PC-9 (cell line): Measurements from ENCODE around the gene STBD1. TPM values are rescaled to one million over a fixed set of nuclear protein-coding genes. Genes with fewer than 3 reads are reported as not detected.

Experiments used
- Bru-seq: library from RNA; stranded (reverse); fragments of 400-500 nt; gene quantifications from one replicate; lab custom pipeline; 2021; lab: Mats Ljungman, UMichigan
- BruChase-seq, 2 experiments: library from RNA; stranded (reverse); fragments of 400-500 nt; gene quantifications; one replicate each; lab custom pipeline; 2021; lab: Mats Ljungman, UMichigan
- BruUV-seq: library from RNA; stranded (reverse); fragments of 400-500 nt; replicated peaks from 2 replicates; lab custom pipeline; 2021; lab: Mats Ljungman, UMichigan
- CTCF ChIA-PET: fragments of 300-600 bp; sonication (Branson Sonifier 250); formaldehyde crosslinking; loops from one replicate; lab custom pipeline; 2022; ENCODE audit warnings: antibody characterized with exemption; lab: Charles Lee
- POLR2A ChIA-PET: fragments of 300-600 bp; sonication (Branson Sonifier 250); formaldehyde crosslinking; loops from one replicate; lab custom pipeline; 2022; ENCODE audit warnings: antibody characterized with exemption; ENCODE audit not compliant: unreplicated experiment; lab: Charles Lee
- DNase-seq, 2 experiments: peaks; one replicate each; pipeline versions ENCODE4 v3.0.0 to v3.0.0-alpha.2; 2015 to 2022; ENCODE audit warnings: mixed read lengths in 1 of 2
- H2AFZ ChIP-seq: fragments of 200-600 bp; sonication (generic); 2 replicates; pipeline ENCODE4 v1.8.1; 2017; ENCODE audit warnings: antibody characterized with exemption
- H3F3A ChIP-seq: fragments of 200-600 bp; sonication (generic); 2 replicates; pipeline ENCODE4 v1.8.1; 2017; ENCODE audit warnings: antibody characterized with exemption, mild to moderate bottlenecking, low read depth; ENCODE audit not compliant: insufficient read depth
- H3K27ac ChIP-seq: fragments of 200-600 bp; sonication (generic); 2 replicates; pipeline ENCODE4 v1.6.1; 2016; ENCODE audit warnings: mixed run types
- H3K27me3 ChIP-seq: fragments of 200-600 bp; sonication (generic); 2 replicates; pipeline ENCODE4 v1.6.1; 2016; ENCODE audit warnings: low read depth, mixed run types; ENCODE audit not compliant: insufficient read depth
- H3K36me3 ChIP-seq: fragments of 200-600 bp; sonication (generic); 2 replicates; pipeline ENCODE4 v1.6.1; 2016; ENCODE audit warnings: low read depth, mixed run types
- H3K4me1 ChIP-seq: fragments of 200-600 bp; sonication (generic); replicated peaks from 2 replicates; pipeline ENCODE4 v1.6.1; 2016; ENCODE audit warnings: mixed run types; ENCODE audit not compliant: insufficient read depth
- H3K4me2 ChIP-seq: fragments of 200-600 bp; sonication (generic); 2 replicates; pipeline ENCODE4 v1.6.1; 2017; ENCODE audit warnings: mixed run types
- H3K4me3 ChIP-seq: fragments of 200-600 bp; sonication (generic); 2 replicates; pipeline ENCODE4 v1.6.1; 2016; ENCODE audit warnings: mixed run types
- H3K79me2 ChIP-seq: fragments of 200-600 bp; sonication (generic); 2 replicates; pipeline ENCODE4 v1.6.1; 2017; ENCODE audit warnings: low read depth, mixed run types
- H3K9me2 ChIP-seq: fragments of 200-600 bp; sonication (generic); 2 replicates; pipeline ENCODE4 v1.8.1; 2017; ENCODE audit warnings: mild to moderate bottlenecking; ENCODE audit not compliant: insufficient read depth
- H3K9me3 ChIP-seq: fragments of 200-600 bp; sonication (generic); 2 replicates; pipeline ENCODE4 v1.8.1; 2016; ENCODE audit warnings: low read depth; ENCODE audit not compliant: insufficient read depth
- H4K20me1 ChIP-seq: fragments of 200-600 bp; sonication (generic); 2 replicates; pipeline ENCODE4 v1.8.1; 2017; ENCODE audit not compliant: insufficient read depth
- EZH2 ChIP-seq: fragments of 200-600 bp; sonication (generic); IDR thresholded peaks from 2 replicates; pipeline ENCODE4 v1.8.0; 2017; ENCODE audit warnings: antibody characterized with exemption, low read depth
- intact Hi-C: fragments of 100-400 bp; cut with micrococcal nuclease; formaldehyde crosslinking; loops from one replicate; pipeline ENCODE4 v1.10.0; 2022; ENCODE audit not compliant: unreplicated experiment
- long read RNA-seq: library from polyadenylated mRNA; stranded (forward); transcript quantifications from one replicate; pipeline ENCODE4 v2.0.0, GENCODE V29; 2022
- total RNA-seq: library from RNA; stranded (reverse); gene quantifications from 2 replicates; pipeline ENCODE4 v1.2.3, GENCODE V29; 2021
- TF ChIP-seq, protein P1 (sequence below): fragments of 200-600 bp; sonication (generic); conservative IDR thresholded peaks from 2 replicates; pipeline ENCODE4 v1.6.1; 2017; ENCODE audit warnings: mixed run types, antibody characterized with exemption, mild to moderate bottlenecking, moderate library complexity

The STBD1 gene
- total RNA-seq (1.8 and 3.5 TPM in 2 replicates), Bru-seq, nascent RNA (percentile 29 among the genes with signal in this experiment), BruChase-seq, experiment 1, labeled RNA remaining after a 2-hour chase (percentile 47 among the genes with signal in this experiment), BruChase-seq, experiment 2, labeled RNA remaining after a 6-hour chase (percentile 31 among the genes with signal in this experiment)
- long read RNA-seq, transcript STBD1-201 (2 exons, 3,420 nt): major isoform, 6 of 6 reads
- long read RNA-seq, partial matches to known transcripts: 0 of 6 reads
- long read RNA-seq, other reads (novel, unspliced or antisense): 0 of 6 reads

DNA sequence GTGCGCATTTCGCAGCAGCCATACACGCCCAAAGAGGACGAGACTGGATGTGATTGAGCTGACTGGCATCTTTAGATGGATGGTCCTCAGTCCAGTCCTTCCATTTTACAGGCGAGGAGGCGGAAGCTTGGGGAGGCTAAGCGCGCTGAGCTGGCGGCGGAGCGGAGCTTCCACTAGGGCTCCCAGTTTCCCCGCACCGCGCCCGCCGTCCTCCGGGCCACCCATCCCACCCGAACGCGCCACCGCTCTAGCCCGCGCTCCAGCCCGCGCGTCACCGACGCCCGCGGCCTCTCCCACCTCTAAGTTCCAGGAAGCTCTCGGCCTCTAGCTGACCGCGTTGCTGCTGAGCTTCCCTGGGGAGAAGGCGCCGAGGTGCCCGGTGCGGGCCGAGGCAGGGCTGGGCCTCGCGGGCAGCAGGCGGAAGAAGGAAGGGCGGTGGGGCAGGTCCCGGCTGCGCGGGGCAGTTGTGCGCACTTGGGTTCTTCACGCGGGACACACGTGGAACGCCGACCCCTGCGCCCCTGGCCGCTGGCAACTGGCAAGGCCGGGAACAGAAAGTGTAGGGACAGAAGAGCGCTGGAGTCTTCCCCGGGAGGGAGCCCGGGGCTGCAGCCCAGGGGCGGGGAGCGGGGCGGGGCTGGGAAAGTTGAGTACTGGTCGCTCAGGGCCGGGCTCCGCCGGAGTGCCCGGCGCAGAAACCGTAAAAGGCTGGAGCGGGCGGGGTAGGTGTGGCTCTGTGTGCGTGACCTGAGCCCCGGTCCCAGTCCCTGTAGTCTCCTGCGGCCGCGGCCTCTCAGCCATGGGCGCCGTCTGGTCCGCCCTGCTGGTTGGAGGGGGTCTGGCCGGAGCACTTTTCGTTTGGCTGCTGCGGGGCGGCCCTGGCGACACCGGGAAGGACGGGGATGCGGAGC lies at the start of gene STBD1:
Gene STBD1 (plus strand): TSS at position 763 of the 911 bp plus-strand sequence. CDS start 37 bp downstream, at position 800.
- H3F3A ChIP-seq: peaks cover 9% of the 10 kb centered on the region
- ChIA-PET POLR2A (interaction anchor here (0.5 to 0.7 kb wide), 4 partner anchors 82 to 866 kb away, joined by 3 to 26 read pairs (median 4); no protein-coding TSS in a partner anchor), CTCF (interaction anchor here (0.9 kb wide), 1 partner anchor 72 kb away, joined by 3 read pairs; no protein-coding TSS in a partner anchor)
- H2AFZ ChIP-seq: peak within 1 kb of the TSS; percentile 97
- TSS peak; percentile 73 for BruUV-seq
- no peaks in the 10 kb centered on the region for H3K27me3 ChIP-seq
- H3K4me2 ChIP-seq: peak within 1 kb of the TSS; percentile 88
- H3K4me1 ChIP-seq: peaks cover 20% of the 10 kb centered on the region
- H3K9me3 ChIP-seq: no peaks in the 10 kb centered on the region
- no peaks in the 10 kb centered on the region for H3K9me2 ChIP-seq
- peak; percentile 54 to 73 for DNase-seq
- H3K4me3 ChIP-seq: peak within 1 kb of the TSS; percentile 87
- H3K36me3 ChIP-seq: no peaks in the 10 kb centered on the region
- no peaks in the 10 kb centered on the region for H3K79me2 ChIP-seq
- intact Hi-C loops: loop anchor here (2.0 to 5.0 kb wide), 4 partner anchors 54 to 124 kb away; partner anchors contain the start of genes FAM47E and SCARB2
- H4K20me1 ChIP-seq: no peaks in the 10 kb centered on the region
- TF ChIP-seq EZH2: no peak
- TF ChIP-seq, protein P1, sequence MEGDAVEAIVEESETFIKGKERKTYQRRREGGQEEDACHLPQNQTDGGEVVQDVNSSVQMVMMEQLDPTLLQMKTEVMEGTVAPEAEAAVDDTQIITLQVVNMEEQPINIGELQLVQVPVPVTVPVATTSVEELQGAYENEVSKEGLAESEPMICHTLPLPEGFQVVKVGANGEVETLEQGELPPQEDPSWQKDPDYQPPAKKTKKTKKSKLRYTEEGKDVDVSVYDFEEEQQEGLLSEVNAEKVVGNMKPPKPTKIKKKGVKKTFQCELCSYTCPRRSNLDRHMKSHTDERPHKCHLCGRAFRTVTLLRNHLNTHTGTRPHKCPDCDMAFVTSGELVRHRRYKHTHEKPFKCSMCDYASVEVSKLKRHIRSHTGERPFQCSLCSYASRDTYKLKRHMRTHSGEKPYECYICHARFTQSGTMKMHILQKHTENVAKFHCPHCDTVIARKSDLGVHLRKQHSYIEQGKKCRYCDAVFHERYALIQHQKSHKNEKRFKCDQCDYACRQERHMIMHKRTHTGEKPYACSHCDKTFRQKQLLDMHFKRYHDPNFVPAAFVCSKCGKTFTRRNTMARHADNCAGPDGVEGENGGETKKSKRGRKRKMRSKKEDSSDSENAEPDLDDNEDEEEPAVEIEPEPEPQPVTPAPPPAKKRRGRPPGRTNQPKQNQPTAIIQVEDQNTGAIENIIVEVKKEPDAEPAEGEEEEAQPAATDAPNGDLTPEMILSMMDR: no peak
- H3K27ac ChIP-seq: peak within 1 kb of the TSS; percentile 58

DNA sequence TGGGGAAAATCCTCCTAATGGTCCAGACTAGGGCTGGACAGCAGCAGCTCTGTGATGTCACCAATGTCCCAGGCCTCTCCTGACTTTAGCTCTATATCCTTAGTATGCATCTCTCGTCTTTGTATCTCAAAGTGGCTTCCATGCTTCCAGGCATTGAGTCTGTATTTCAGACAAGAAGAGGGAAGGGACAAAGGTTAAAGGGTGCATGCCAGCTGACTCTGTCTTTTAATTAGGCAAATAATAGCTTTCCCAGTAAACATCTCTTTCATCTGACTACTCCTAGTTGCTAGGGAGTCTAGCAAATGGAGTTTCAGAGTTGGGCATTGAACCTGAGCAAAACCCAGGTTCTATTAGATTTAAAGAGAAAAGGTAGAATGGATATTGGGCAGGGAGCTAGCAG lies 49.6 kb upstream of the STBD1 start:
- H3K27me3 ChIP-seq: no peaks in the 10 kb centered on the region
- no peaks in the 10 kb centered on the region for H3K36me3 ChIP-seq
- intact Hi-C loops: no loop called here
- ChIA-PET CTCF (no interaction called here), POLR2A (interaction anchor here (0.6 kb wide), 1 partner anchor 67 kb away, joined by 10 read pairs; no protein-coding TSS in a partner anchor)
- no TSS peak for BruUV-seq
- no peaks in the 10 kb centered on the region for H3K79me2 ChIP-seq
- H2AFZ ChIP-seq: no peak overlapping the region
- H3K4me1 ChIP-seq: no peaks in the 10 kb centered on the region
- no peaks in the 10 kb centered on the region; the same call in 1 of the 2 replicates for H3F3A ChIP-seq
- no peak overlapping the region for H3K27ac ChIP-seq
- no peak for TF ChIP-seq EZH2
- TF ChIP-seq, protein P1: no peak
- no peak overlapping the region for H3K4me2 ChIP-seq
- no peaks in the 10 kb centered on the region for H3K9me2 ChIP-seq
- H3K4me3 ChIP-seq: no peak overlapping the region
- no peak for DNase-seq
- no peaks in the 10 kb centered on the region for H4K20me1 ChIP-seq
- no peaks in the 10 kb centered on the region for H3K9me3 ChIP-seq

DNA sequence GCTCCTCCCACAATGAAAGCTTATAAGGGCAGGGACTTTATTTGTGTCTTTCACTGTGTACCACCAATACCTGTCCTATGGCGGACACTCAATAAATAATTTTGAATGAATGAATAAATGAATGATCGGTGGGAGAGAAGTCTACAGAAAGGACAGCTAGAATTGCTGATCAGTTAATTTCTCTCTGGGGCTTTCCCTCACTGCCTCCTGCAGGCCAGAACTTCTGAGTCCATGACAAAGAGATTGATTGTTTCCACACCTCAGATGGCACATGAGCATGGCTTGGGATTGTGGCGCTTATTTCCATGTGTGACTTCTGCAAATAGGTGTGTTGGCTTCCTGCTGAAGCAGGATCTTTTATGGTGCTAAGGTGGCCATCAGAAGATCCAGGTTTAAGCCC lies 48.7 kb upstream of the STBD1 start:
- CTCF ChIA-PET: no interaction called here
- no TSS peak for BruUV-seq

More for the DNA sequence above, 48.7 kb upstream of the STBD1 start:
- H3K79me2 ChIP-seq: no peaks in the 10 kb centered on the region
- no peaks in the 10 kb centered on the region for H3K9me3 ChIP-seq
- H3K9me2 ChIP-seq: no peaks in the 10 kb centered on the region
- TF ChIP-seq EZH2: no peak
- TF ChIP-seq, protein P1: no peak
- H3K27ac ChIP-seq: no peak overlapping the region
- intact Hi-C loops: no loop called here
- no peak overlapping the region for H3K4me2 ChIP-seq
- POLR2A ChIA-PET: interaction anchor here (0.6 kb wide), 1 partner anchor 68 kb away, joined by 10 read pairs; no protein-coding TSS in a partner anchor
- H3K27me3 ChIP-seq: no peaks in the 10 kb centered on the region
- no peak for DNase-seq
- no peaks in the 10 kb centered on the region for H3F3A ChIP-seq
- no peak overlapping the region for H2AFZ ChIP-seq
- H3K4me3 ChIP-seq: no peak overlapping the region
- H3K4me1 ChIP-seq: no peaks in the 10 kb centered on the region
- no peaks in the 10 kb centered on the region for H4K20me1 ChIP-seq
- no peaks in the 10 kb centered on the region for H3K36me3 ChIP-seq
